Astrocyte of the hippocampus (primary cell): ENCODE measurements around the gene RAB2B.

Experiments used
- DNase-seq: peaks from one replicate; pipeline ENCODE4 v3.0.0; 2011; ENCODE audit warnings: low read depth, low spot score

RAB2B gene

GRCh38 chr14:21476925-21477681 lies at the start of gene RAB2B, which contains the start of gene TOX4:
Gene RAB2B, minus strand, starts transcription at chr14:21476959. Its CDS starts 87 bp downstream, at chr14:21476872.
Gene TOX4, plus strand, starts transcription at chr14:21477195. Its CDS starts 84 bp downstream, at chr14:21477279.
- DNase-seq, result peak; percentile 99

GRCh38 chr14:21525962-21526671 lies 49.4 kb upstream of the RAB2B start, which contains the start of gene SALL2:
Gene SALL2, minus strand, starts transcription at chr14:21526346. Its CDS starts 219 bp downstream, at chr14:21526127.
- DNase-seq, result peak; percentile 87

- DNase-seq, result peak; percentile 61
These were observed 48.8 kb upstream of the RAB2B start for GRCh38 chr14:21525571-21525961.

GRCh38 chr14:21524575-21525490 lies 48.1 kb upstream of the RAB2B start:
- no peak for DNase-seq

GRCh38 chr14:21523203-21523602 lies 46.4 kb upstream of the RAB2B start:
- DNase-seq, result no peak

GRCh38 chr14:21521501-21521900 lies 44.7 kb upstream of the RAB2B start:
- peak; percentile 25 for DNase-seq

GRCh38 chr14:21520767-21521166 lies 44.0 kb upstream of the RAB2B start:
- DNase-seq, result no peak

GRCh38 chr14:21518725-21519124 lies 42.0 kb upstream of the RAB2B start:
- no peak for DNase-seq

GRCh38 chr14:21514341-21514740 lies 37.6 kb upstream of the RAB2B start:
- DNase-seq, result no peak

GRCh38 chr14:21510735-21511657 lies 34.2 kb upstream of the RAB2B start, which contains the start of gene METTL3:
Gene METTL3, minus strand, starts transcription at chr14:21511340. Its CDS starts 117 bp downstream, at chr14:21511223.
- DNase-seq, result peak; percentile 99

- no peak for DNase-seq
These were observed 32.8 kb upstream of the RAB2B start for GRCh38 chr14:21509432-21510143.

- no peak for DNase-seq
These were observed 29.8 kb upstream of the RAB2B start for GRCh38 chr14:21506557-21506956.

- no peak for DNase-seq
These were observed 28.3 kb upstream of the RAB2B start for GRCh38 chr14:21505012-21505553.

- DNase-seq, result no peak
These were observed 26.6 kb upstream of the RAB2B start for GRCh38 chr14:21503376-21503775.

GRCh38 chr14:21501568-21501967 lies 24.8 kb upstream of the RAB2B start:
- no peak for DNase-seq

- peak; percentile 64 for DNase-seq
These were observed 22.1 kb upstream of the RAB2B start for GRCh38 chr14:21498540-21499526.

GRCh38 chr14:21496453-21496852 lies 19.7 kb upstream of the RAB2B start:
- no peak for DNase-seq
